Measurements from ENCODE around the gene ZBTB6. TPM values are rescaled to one million over a fixed set of nuclear protein-coding genes. Genes with fewer than 3 reads are reported as not detected.

Gene ZBTB6
- total RNA-seq, 2 donors from 2014 or later, result 9.3 to 11.7 TPM

DNA sequence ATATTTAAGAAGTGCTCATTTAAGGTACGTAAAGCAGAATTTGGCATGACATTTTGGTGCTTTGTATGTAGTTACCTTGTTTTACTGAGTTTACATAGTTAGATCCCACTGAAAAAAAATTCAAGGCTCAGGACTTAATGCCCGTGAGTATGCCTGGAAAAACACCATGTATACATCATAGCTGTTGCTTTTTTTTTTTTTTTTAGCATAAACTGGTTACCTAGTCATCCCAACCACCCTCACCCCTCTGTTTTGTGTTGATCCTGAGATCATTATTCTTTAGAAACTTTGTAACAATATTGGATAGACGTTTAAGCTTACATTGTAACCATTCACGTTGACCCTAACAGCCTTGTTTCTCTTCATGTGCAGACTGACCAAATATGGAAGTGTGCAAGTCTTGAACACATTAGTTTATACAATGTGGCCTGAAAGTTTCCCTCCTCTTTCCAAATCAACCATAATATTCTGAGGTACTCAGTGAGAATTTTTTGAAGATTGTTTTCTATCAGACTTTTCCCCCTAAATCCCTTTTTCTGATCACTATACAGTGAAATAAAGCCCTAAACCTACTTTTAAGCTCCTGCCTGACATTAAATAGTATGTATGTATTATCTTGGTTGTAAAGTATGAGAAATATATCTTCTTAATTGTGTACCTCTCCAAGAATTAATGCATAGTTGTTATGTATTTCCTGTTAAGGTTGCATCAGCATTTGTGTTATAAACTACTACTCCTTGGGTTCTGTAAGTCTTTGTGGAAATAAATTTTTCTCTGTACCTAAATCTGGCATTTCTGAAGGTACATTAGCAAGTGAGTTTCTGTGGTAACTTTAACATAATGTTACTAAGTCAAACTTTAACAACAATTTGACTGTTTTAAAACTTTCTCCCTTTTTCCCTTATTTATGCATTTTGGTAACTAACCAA lies 32.1 kb upstream of the ZBTB6 start:
- Histone ChIP-seq H3K27me3 (ENCODE audit: control insufficient read depth, insufficient read depth, low read length, poor library complexity, severe bottlenecking) (no peaks in the 10 kb centered on the region), H3K9me3 (ENCODE audit: control insufficient read depth, low read length) (no peaks in the 10 kb centered on the region), H3K9ac (ENCODE audit: extremely low read depth, low read length, poor library complexity, severe bottlenecking) (no peak overlapping the region), H3K4me1 (ENCODE audit: control insufficient read depth, insufficient read depth, low read length) (no peaks in the 10 kb centered on the region), H3K27ac (ENCODE audit: low read depth, low read length) (no peak overlapping the region), H3K4me3 (ENCODE audit: low read length) (no peak overlapping the region), H3K36me3 (ENCODE audit: control insufficient read depth, insufficient read depth, low read length) (peaks cover 3% of the 10 kb centered on the region)
- WGBS, 2 experiments (ENCODE audit: insufficient coverage in 1 of 2, insufficient read length in 1 of 2), result 87 to 100% methylated on average over 2 to 3 of the region's 4 CpGs
- TF ChIP-seq, protein P1, sequence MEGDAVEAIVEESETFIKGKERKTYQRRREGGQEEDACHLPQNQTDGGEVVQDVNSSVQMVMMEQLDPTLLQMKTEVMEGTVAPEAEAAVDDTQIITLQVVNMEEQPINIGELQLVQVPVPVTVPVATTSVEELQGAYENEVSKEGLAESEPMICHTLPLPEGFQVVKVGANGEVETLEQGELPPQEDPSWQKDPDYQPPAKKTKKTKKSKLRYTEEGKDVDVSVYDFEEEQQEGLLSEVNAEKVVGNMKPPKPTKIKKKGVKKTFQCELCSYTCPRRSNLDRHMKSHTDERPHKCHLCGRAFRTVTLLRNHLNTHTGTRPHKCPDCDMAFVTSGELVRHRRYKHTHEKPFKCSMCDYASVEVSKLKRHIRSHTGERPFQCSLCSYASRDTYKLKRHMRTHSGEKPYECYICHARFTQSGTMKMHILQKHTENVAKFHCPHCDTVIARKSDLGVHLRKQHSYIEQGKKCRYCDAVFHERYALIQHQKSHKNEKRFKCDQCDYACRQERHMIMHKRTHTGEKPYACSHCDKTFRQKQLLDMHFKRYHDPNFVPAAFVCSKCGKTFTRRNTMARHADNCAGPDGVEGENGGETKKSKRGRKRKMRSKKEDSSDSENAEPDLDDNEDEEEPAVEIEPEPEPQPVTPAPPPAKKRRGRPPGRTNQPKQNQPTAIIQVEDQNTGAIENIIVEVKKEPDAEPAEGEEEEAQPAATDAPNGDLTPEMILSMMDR (conservative IDR thresholded peaks at IDR 0.05), result no peak
- Mint-ChIP-seq H3K4me1 (peaks cover 32% of the 10 kb centered on the region), H3K9me3 (no peaks in the 10 kb centered on the region), H3K36me3 (ENCODE audit: low read depth) (peaks cover 10% of the 10 kb centered on the region), H3K4me3 (no peak overlapping the region), H3K27me3 (ENCODE audit: insufficient read depth) (no peaks in the 10 kb centered on the region), H3K27ac (peak overlapping the region; percentile 56)
- DNase-seq, result no peak

DNA sequence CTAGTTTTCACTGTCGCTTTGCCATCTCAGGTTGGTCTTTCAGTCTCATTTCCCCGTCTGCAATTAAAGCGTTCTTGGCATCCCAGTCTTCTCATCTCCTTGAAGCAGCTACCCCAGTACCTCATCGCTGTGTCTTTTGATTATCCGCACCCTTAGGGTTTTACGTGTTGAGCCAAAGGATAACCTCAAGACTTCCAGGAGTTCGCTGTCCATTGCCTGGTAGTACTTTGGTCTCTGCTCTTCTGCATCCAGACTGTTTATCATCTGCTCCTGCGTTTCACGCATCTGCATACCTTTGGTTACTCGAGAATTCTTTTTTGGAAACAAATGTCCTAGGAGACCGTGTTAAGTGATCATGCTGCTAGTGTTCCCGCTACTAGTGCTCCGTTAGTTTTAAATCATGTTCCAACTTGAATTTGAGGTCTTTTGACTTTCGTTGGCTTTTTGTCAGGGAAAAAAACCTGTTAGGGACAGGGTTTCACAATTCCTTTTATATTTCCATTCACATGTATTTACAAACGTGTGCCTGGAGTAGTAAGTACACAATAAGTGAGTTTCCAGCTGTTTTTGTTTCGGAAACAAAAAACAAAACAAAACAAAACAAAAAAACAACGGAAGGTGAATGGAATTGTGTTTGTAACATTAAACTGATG lies 28.6 kb upstream of the ZBTB6 start:
- Mint-ChIP-seq H3K4me3 (peak overlapping the region; percentile 84), H3K9me3 (no peaks in the 10 kb centered on the region), H3K36me3 (ENCODE audit: low read depth) (peaks cover 24% of the 10 kb centered on the region), H3K27ac (peak overlapping the region; percentile 96), H3K27me3 (ENCODE audit: insufficient read depth) (no peaks in the 10 kb centered on the region), H3K4me1 (peaks cover 24% of the 10 kb centered on the region)
- Histone ChIP-seq H3K4me3 (ENCODE audit: low read length) (peak overlapping the region; percentile 82), H3K9ac (ENCODE audit: extremely low read depth, low read length, poor library complexity, severe bottlenecking) (peak overlapping the region; percentile 51), H3K9me3 (ENCODE audit: control insufficient read depth, low read length) (no peaks in the 10 kb centered on the region), H3K4me1 (ENCODE audit: control insufficient read depth, insufficient read depth, low read length) (no peaks in the 10 kb centered on the region), H3K27ac (ENCODE audit: low read depth, low read length) (peak overlapping the region; percentile 86), H3K27me3 (ENCODE audit: control insufficient read depth, insufficient read depth, low read length, poor library complexity, severe bottlenecking) (no peaks in the 10 kb centered on the region), H3K36me3 (ENCODE audit: control insufficient read depth, insufficient read depth, low read length) (peaks cover 26% of the 10 kb centered on the region)
- WGBS, 2 experiments (ENCODE audit: insufficient coverage in 1 of 2, insufficient read length in 1 of 2), result 11 to 13% methylated on average over 14 to 17 of the region's 17 CpGs
- DNase-seq, result no peak
- TF ChIP-seq, protein P1 (conservative IDR thresholded peaks at IDR 0.05), result no peak

DNA sequence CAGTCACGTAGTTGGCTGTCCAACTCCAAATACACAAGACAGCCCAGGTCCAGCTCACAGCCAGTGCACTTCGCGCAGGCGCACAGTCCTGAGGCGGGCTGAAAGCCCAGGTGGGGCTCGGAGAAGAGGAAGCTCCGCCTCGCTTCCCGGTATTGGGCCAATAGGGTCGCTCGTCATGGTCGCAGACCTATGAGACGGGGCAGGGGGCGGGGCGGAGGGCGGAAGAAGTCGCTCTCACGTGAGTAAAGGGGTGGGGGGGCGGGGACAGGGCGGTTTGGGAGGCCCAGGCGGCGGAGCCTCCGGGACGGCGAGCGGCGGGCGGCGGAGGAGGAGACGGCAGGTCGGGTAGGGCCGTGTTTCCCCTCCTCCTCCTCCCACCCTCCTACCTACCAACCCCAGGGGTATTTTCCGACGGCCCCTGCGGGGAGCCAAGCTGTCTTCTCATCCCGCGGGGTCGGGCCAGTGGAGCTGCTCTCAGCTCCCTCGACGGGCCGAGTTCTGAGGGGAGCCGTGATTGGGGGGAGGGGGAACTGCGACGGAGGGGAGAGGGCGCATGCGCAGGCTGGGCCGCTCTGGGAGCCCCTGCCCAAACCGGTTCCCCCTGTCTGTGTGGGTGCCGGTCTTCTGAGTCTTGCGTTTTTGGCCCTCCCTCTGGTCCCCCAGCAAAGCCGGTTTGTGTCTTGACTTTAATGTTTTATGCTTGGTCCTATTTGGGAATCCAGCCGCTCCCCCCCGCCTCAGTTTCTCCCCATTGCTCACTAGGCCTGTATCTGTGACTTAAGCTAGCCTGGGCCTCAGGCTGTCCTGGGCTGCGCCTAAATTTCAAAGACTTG lies 27.8 kb upstream of the ZBTB6 start, which contains the start of gene RABGAP1:
Gene RABGAP1 (plus strand): TSS at position 272 of the 833 bp plus-strand sequence. CDS start 16,040 bp downstream, outside the sequence.
- Mint-ChIP-seq H3K9me3 (no peaks in the 10 kb centered on the region), H3K27ac (peak within 1 kb of the TSS; percentile 96), H3K27me3 (ENCODE audit: insufficient read depth) (no peaks in the 10 kb centered on the region), H3K36me3 (ENCODE audit: low read depth) (peaks cover 28% of the 10 kb centered on the region), H3K4me3 (peak within 1 kb of the TSS; percentile 84), H3K4me1 (peaks cover 21% of the 10 kb centered on the region)
- Histone ChIP-seq H3K9me3 (ENCODE audit: control insufficient read depth, low read length) (no peaks in the 10 kb centered on the region), H3K27me3 (ENCODE audit: control insufficient read depth, insufficient read depth, low read length, poor library complexity, severe bottlenecking) (no peaks in the 10 kb centered on the region), H3K4me3 (ENCODE audit: low read length) (peak within 1 kb of the TSS; percentile 82), H3K36me3 (ENCODE audit: control insufficient read depth, insufficient read depth, low read length) (peaks cover 32% of the 10 kb centered on the region), H3K9ac (ENCODE audit: extremely low read depth, low read length, poor library complexity, severe bottlenecking) (peak within 1 kb of the TSS; percentile 62), H3K4me1 (ENCODE audit: control insufficient read depth, insufficient read depth, low read length) (no peaks in the 10 kb centered on the region), H3K27ac (ENCODE audit: low read depth, low read length) (peak within 1 kb of the TSS; percentile 86)
- 1 to 2% methylated on average over 13 to 49 of the region's 54 CpGs for WGBS, 2 experiments (ENCODE audit: insufficient coverage in 1 of 2, insufficient read length in 1 of 2)
- TF ChIP-seq, protein P1 (conservative IDR thresholded peaks at IDR 0.05), result no peak
- peak; percentile 100 for DNase-seq

All from endodermal cell (in vitro differentiated cells).